HS-27A (cell line): ENCODE measurements around the gene AXL.
"Not testable (repeated sequence)": the region's sequence is repeated elsewhere in the genome, so short reads cannot be mapped to it uniquely, and the experiment has no call there.

Source experiments
- DNase-seq: peaks from one replicate; pipeline ENCODE4 v3.0.0-alpha.2; 2012; ENCODE audit warnings: low read depth, missing footprints

The AXL gene

GRCh38 chr19:41218615-41219507 lies at the start of gene AXL:
AXL (plus strand) TSS chr19:41219223; CDS start chr19:41219393, 170 bp downstream.
- peak; percentile 95 for DNase-seq

GRCh38 chr19:41172297-41173164 lies 46.5 kb upstream of the AXL start:
- DNase-seq: no peak

GRCh38 chr19:41174297-41174928 lies 44.6 kb upstream of the AXL start:
- no peak for DNase-seq

GRCh38 chr19:41175801-41176777 lies 42.9 kb upstream of the AXL start:
- DNase-seq: peak; percentile 91

- not testable (repeated sequence) for DNase-seq
Observed at GRCh38 chr19:41180173-41180572, 38.9 kb upstream of the AXL start.

- no peak for DNase-seq
Observed at GRCh38 chr19:41186971-41187883, 31.8 kb upstream of the AXL start.

GRCh38 chr19:41187884-41188279 lies 31.1 kb upstream of the AXL start:
- DNase-seq: no peak

GRCh38 chr19:41189425-41190065 lies 29.5 kb upstream of the AXL start:
- no peak for DNase-seq

- no peak for DNase-seq
Observed at GRCh38 chr19:41192574-41193429, 26.2 kb upstream of the AXL start, which contains the start of gene CYP2S1. CYP2S1 (plus strand) TSS chr19:41193219; CDS start chr19:41193265, 46 bp downstream.

- no peak for DNase-seq
Observed at GRCh38 chr19:41193430-41194156, 25.4 kb upstream of the AXL start.

- DNase-seq: no peak
Observed at GRCh38 chr19:41194157-41194552, 24.9 kb upstream of the AXL start.

GRCh38 chr19:41195675-41196497 lies 23.1 kb upstream of the AXL start:
- DNase-seq: no peak

- DNase-seq: no peak
Observed at GRCh38 chr19:41198559-41198958, 20.5 kb upstream of the AXL start.

GRCh38 chr19:41203371-41203770 lies 15.7 kb upstream of the AXL start:
- no peak for DNase-seq

- DNase-seq: peak; percentile 84
Observed at GRCh38 chr19:41204338-41204737, 14.7 kb upstream of the AXL start.

GRCh38 chr19:41205995-41206394 lies 13.0 kb upstream of the AXL start:
- DNase-seq: no peak

GRCh38 chr19:41206456-41206855 lies 12.6 kb upstream of the AXL start:
- DNase-seq: no peak
